ENCODE data around the gene GSTM3. TPM values are rescaled to one million over a fixed set of nuclear protein-coding genes. Genes with fewer than 3 reads are reported as not detected.

The GSTM3 gene
- total and polyA plus RNA-seq, 10 of the 15 experiments (the other 5 are each of a cell fraction or from before 2014, with no cell fraction given), result not detected

DNA sequence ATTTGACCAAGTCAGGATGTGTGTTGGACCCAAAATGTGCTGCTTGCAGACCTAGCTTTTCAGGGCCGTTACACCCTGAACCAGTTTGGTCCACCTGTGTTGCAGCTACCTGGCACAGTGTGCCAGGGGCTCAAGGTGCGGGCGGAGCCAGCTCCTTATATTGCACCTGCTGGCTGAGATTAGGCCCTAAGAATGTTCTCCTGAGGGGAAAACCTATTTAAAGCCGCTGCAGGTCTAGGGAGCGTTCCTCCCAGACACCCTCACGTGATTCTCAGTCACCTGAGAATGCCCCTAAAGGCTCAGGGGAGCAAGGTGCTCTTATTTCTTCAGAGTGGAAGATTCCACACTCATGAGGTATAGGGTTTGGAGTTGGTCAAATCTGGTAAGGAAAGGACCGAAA lies 12.0 kb downstream of the GSTM3 start:
- DNase-seq (ENCODE audit: low read depth, low spot score) (no peak), FAIRE-seq (no peak), ATAC-seq (no peak)
- H3K9ac ChIP-seq (ENCODE audit: control insufficient read depth, insufficient read depth, low read length), result no peak overlapping the region
- in situ Hi-C loops (cut with MboI) (no loop called here), intact Hi-C loops (cut with micrococcal nuclease; ENCODE audit: unreplicated experiment) (no loop called here)
- 45% methylated on average over 7 of the region's 7 CpGs for WGBS (ENCODE audit: insufficient coverage, insufficient replicate concordance, low lambda C conversion rate, missing lambda C conversion rate)
- TF ChIP-seq, protein P1, sequence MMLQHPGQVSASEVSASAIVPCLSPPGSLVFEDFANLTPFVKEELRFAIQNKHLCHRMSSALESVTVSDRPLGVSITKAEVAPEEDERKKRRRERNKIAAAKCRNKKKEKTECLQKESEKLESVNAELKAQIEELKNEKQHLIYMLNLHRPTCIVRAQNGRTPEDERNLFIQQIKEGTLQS (IDR thresholded peaks at IDR 0.05; ENCODE audit: borderline replicate concordance, extremely low read depth, low read depth, low read length), result no peak
- TF ChIP-seq NFYA (IDR thresholded peaks at IDR 0.05; ENCODE audit: borderline replicate concordance, low read depth, low read length) (no peak), RUNX3 (IDR thresholded peaks at IDR 0.05; ENCODE audit: low read length) (no peak), CHD1 (IDR thresholded peaks at IDR 0.05; ENCODE audit: low read depth, low read length) (no peak), SPI1 (IDR thresholded peaks at IDR 0.05; ENCODE audit: borderline replicate concordance, insufficient read depth, low read depth, low read length) (no peak), NRF1 (conservative IDR thresholded peaks at IDR 0.05; ENCODE audit: low read depth, low read length) (no peak), ZNF24 (IDR thresholded peaks at IDR 0.05) (no peak), ZNF622 (IDR thresholded peaks at IDR 0.05) (no peak), JUNB (IDR thresholded peaks at IDR 0.05) (no peak)
- TF ChIP-seq, protein P2, sequence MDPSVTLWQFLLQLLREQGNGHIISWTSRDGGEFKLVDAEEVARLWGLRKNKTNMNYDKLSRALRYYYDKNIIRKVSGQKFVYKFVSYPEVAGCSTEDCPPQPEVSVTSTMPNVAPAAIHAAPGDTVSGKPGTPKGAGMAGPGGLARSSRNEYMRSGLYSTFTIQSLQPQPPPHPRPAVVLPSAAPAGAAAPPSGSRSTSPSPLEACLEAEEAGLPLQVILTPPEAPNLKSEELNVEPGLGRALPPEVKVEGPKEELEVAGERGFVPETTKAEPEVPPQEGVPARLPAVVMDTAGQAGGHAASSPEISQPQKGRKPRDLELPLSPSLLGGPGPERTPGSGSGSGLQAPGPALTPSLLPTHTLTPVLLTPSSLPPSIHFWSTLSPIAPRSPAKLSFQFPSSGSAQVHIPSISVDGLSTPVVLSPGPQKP (IDR thresholded peaks at IDR 0.05; ENCODE audit: low read depth, low read length), result no peak
- TF ChIP-seq, protein P3, sequence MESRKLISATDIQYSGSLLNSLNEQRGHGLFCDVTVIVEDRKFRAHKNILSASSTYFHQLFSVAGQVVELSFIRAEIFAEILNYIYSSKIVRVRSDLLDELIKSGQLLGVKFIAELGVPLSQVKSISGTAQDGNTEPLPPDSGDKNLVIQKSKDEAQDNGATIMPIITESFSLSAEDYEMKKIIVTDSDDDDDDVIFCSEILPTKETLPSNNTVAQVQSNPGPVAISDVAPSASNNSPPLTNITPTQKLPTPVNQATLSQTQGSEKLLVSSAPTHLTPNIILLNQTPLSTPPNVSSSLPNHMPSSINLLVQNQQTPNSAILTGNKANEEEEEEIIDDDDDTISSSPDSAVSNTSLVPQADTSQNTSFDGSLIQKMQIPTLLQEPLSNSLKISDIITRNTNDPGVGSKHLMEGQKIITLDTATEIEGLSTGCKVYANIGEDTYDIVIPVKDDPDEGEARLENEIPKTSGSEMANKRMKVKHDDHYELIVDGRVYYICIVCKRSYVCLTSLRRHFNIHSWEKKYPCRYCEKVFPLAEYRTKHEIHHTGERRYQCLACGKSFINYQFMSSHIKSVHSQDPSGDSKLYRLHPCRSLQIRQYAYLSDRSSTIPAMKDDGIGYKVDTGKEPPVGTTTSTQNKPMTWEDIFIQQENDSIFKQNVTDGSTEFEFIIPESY (IDR thresholded peaks at IDR 0.05), result no peak
- TF ChIP-seq, protein P4, sequence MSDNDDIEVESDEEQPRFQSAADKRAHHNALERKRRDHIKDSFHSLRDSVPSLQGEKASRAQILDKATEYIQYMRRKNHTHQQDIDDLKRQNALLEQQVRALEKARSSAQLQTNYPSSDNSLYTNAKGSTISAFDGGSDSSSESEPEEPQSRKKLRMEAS (IDR thresholded peaks at IDR 0.05; ENCODE audit: low read depth, low read length), result no peak
- no peaks in the 10 kb centered on the region for H3K79me2 ChIP-seq (ENCODE audit: control insufficient read depth, insufficient read depth, low read length)
- H3K27ac ChIP-seq (ENCODE audit: control insufficient read depth, insufficient read depth), result no peak overlapping the region
- no peaks in the 10 kb centered on the region; a peak in 1 of 4 replicates for H3K27me3 ChIP-seq (replicated peaks in 1 of 2; ENCODE audit: control insufficient read depth in 2 of 2, insufficient read depth in 2 of 2, low read length in 1 of 2)
- no peaks in the 10 kb centered on the region for H3K36me3 ChIP-seq (ENCODE audit: control insufficient read depth in 2 of 2, insufficient read depth in 2 of 2, low read length in 1 of 2)
- CTCF ChIA-PET, result interaction anchor here (0.7 kb wide), 1 partner anchor 89 kb away, joined by 3 read pairs; no protein-coding TSS in a partner anchor
- RAD21 ChIA-PET (ENCODE audit: unreplicated experiment), result no interaction called here
- POLR2A ChIA-PET, result no interaction called here
- no peaks in the 10 kb centered on the region for H3K4me1 ChIP-seq (ENCODE audit: control insufficient read depth, insufficient read depth, low read length)
- H3K4me2 ChIP-seq (ENCODE audit: control insufficient read depth, insufficient read depth), result no peak overlapping the region
- H3K9me3 ChIP-seq (replicated peaks; ENCODE audit: control insufficient read depth, insufficient read depth, low read length), result no peaks in the 10 kb centered on the region
- no TSS peak for BruUV-seq (replicated peaks)
- no peak overlapping the region for H2AFZ ChIP-seq (ENCODE audit: control insufficient read depth, low read depth, low read length)
- SMC1A ChIA-PET (ENCODE audit: uncharacterized antibody, unreplicated experiment), result no interaction called here
- H3K4me3 ChIP-seq, result no peak overlapping the region
- H4K20me1 ChIP-seq (ENCODE audit: control insufficient read depth, insufficient read depth), result no peaks in the 10 kb centered on the region

Measured in GM12878 (cell line).